Measurements from ENCODE around the gene CXCR4.

The CXCR4 gene

GRCh38 chr2:136117909-136118818 is at the start of gene CXCR4:
TSS of gene CXCR4 (minus strand) at chr2:136118149. CDS start at chr2:136118060, 89 bp downstream.
- H3K27me3 ChIP-seq (ENCODE audit: low read depth, low read length), result peaks cover 62% of the 10 kb centered on the region
- peak within 1 kb of the TSS; percentile 40 for H3K27ac ChIP-seq (ENCODE audit: low read length)

GRCh38 chr2:136164280-136164776 is 46.4 kb upstream of the CXCR4 start:
- H3K79me2 ChIP-seq (ENCODE audit: low read length), result no peaks in the 10 kb centered on the region
- no peaks in the 10 kb centered on the region for H3K9me3 ChIP-seq (ENCODE audit: insufficient read depth, low read length)
- H3K27ac ChIP-seq (ENCODE audit: low read length), result no peak overlapping the region
- TF ChIP-seq EZH2phosphoT487 (IDR thresholded peaks at IDR 0.05; ENCODE audit: low read depth) (no peak), CTCF (IDR thresholded peaks at IDR 0.05; ENCODE audit: low read depth, low read length) (no peak)
- no peak overlapping the region for H3K9ac ChIP-seq (ENCODE audit: low read length)
- H3K4me3 ChIP-seq (ENCODE audit: low read length), result no peak overlapping the region
- peaks cover 8% of the 10 kb centered on the region; the same call in 1 of the 2 replicates for H3K4me1 ChIP-seq (ENCODE audit: low read length)
- no peak overlapping the region for H3K4me2 ChIP-seq (ENCODE audit: low read length)
- no peaks in the 10 kb centered on the region for H4K20me1 ChIP-seq (ENCODE audit: insufficient read depth, low read length)
- peaks cover 8% of the 10 kb centered on the region for H3K27me3 ChIP-seq (ENCODE audit: low read depth, low read length)
- no peaks in the 10 kb centered on the region for H3K36me3 ChIP-seq (replicated peaks; ENCODE audit: low read depth, low read length)
- H2AFZ ChIP-seq (ENCODE audit: low read depth, low read length), result no peak overlapping the region

More at GRCh38 chr2:136117909-136118818, at the start of gene CXCR4:
- no peak for TF ChIP-seq EZH2phosphoT487 (IDR thresholded peaks at IDR 0.05; ENCODE audit: low read depth)
- peaks cover 27% of the 10 kb centered on the region; the same call in 1 of the 2 replicates for H3K79me2 ChIP-seq (ENCODE audit: low read length)
- peaks cover 15% of the 10 kb centered on the region; the same call in 1 of the 2 replicates for H4K20me1 ChIP-seq (ENCODE audit: insufficient read depth, low read length)
- peak within 1 kb of the TSS; percentile 97 for H3K4me2 ChIP-seq (ENCODE audit: low read length)
- H3K36me3 ChIP-seq (replicated peaks; ENCODE audit: low read depth, low read length), result peaks cover 26% of the 10 kb centered on the region
- no peaks in the 10 kb centered on the region for H3K9me3 ChIP-seq (ENCODE audit: insufficient read depth, low read length)
- peaks cover 32% of the 10 kb centered on the region for H3K4me1 ChIP-seq (ENCODE audit: low read length)
- peak within 1 kb of the TSS; percentile 62 for H2AFZ ChIP-seq (ENCODE audit: low read depth, low read length)
- peak within 1 kb of the TSS; percentile 79 for H3K4me3 ChIP-seq (ENCODE audit: low read length)
- peak within 1 kb of the TSS; percentile 73 for H3K9ac ChIP-seq (ENCODE audit: low read length)

GRCh38 chr2:136162438-136162837 is 44.5 kb upstream of the CXCR4 start:
- H3K4me3 ChIP-seq (ENCODE audit: low read length), result no peak overlapping the region
- TF ChIP-seq EZH2phosphoT487 (IDR thresholded peaks at IDR 0.05; ENCODE audit: low read depth), result no peak
- TF ChIP-seq CTCF (IDR thresholded peaks at IDR 0.05; ENCODE audit: low read depth, low read length), result no peak
- H3K27ac ChIP-seq (ENCODE audit: low read length), result no peak overlapping the region
- H3K9ac ChIP-seq (ENCODE audit: low read length), result no peak overlapping the region
- H3K27me3 ChIP-seq (ENCODE audit: low read depth, low read length), result peaks cover 4% of the 10 kb centered on the region; the same call in 1 of the 2 replicates
- no peak overlapping the region for H2AFZ ChIP-seq (ENCODE audit: low read depth, low read length)
- no peaks in the 10 kb centered on the region for H3K79me2 ChIP-seq (ENCODE audit: low read length)
- no peaks in the 10 kb centered on the region for H3K36me3 ChIP-seq (replicated peaks; ENCODE audit: low read depth, low read length)
- H4K20me1 ChIP-seq (ENCODE audit: insufficient read depth, low read length), result no peaks in the 10 kb centered on the region
- no peaks in the 10 kb centered on the region for H3K9me3 ChIP-seq (ENCODE audit: insufficient read depth, low read length)
- H3K4me1 ChIP-seq (ENCODE audit: low read length), result peaks cover 9% of the 10 kb centered on the region
- no peak overlapping the region for H3K4me2 ChIP-seq (ENCODE audit: low read length)

- H3K4me3 ChIP-seq (ENCODE audit: low read length), result no peak overlapping the region
- H3K4me1 ChIP-seq (ENCODE audit: low read length), result peaks cover 39% of the 10 kb centered on the region
- H4K20me1 ChIP-seq (ENCODE audit: insufficient read depth, low read length), result no peaks in the 10 kb centered on the region
- H3K9me3 ChIP-seq (ENCODE audit: insufficient read depth, low read length), result no peaks in the 10 kb centered on the region
- H3K36me3 ChIP-seq (replicated peaks; ENCODE audit: low read depth, low read length), result no peaks in the 10 kb centered on the region
- H3K27ac ChIP-seq (ENCODE audit: low read length), result no peak overlapping the region
- H3K79me2 ChIP-seq (ENCODE audit: low read length), result no peaks in the 10 kb centered on the region
- peaks cover 33% of the 10 kb centered on the region; the same call in 1 of the 2 replicates for H3K27me3 ChIP-seq (ENCODE audit: low read depth, low read length)
- H3K9ac ChIP-seq (ENCODE audit: low read length), result no peak overlapping the region
- peak overlapping the region; percentile 36 for H3K4me2 ChIP-seq (ENCODE audit: low read length)
- TF ChIP-seq EZH2phosphoT487 (IDR thresholded peaks at IDR 0.05; ENCODE audit: low read depth), result no peak
- TF ChIP-seq CTCF (IDR thresholded peaks at IDR 0.05; ENCODE audit: low read depth, low read length), result no peak
- no peak overlapping the region for H2AFZ ChIP-seq (ENCODE audit: low read depth, low read length)
These were observed 38.5 kb upstream of the CXCR4 start for GRCh38 chr2:136156411-136156810.

Measured in OCI-LY3 (cell line).